HG02840 (cell line): ENCODE measurements around the gene CCDC167.
"Not testable (repeated sequence)": the region's sequence is repeated elsewhere in the genome, so short reads cannot be mapped to it uniquely, and the experiment has no call there.

Experiments
- ATAC-seq: cut with Tn5 transposase; IDR thresholded peaks from one replicate; pipeline ENCODE4 v1.9.1; 2021; ENCODE audit warnings: mild to moderate bottlenecking, moderate library complexity, moderate number of reproducible peaks; ENCODE audit not compliant: unreplicated experiment, low FRiP score

The CCDC167 gene

DNA sequence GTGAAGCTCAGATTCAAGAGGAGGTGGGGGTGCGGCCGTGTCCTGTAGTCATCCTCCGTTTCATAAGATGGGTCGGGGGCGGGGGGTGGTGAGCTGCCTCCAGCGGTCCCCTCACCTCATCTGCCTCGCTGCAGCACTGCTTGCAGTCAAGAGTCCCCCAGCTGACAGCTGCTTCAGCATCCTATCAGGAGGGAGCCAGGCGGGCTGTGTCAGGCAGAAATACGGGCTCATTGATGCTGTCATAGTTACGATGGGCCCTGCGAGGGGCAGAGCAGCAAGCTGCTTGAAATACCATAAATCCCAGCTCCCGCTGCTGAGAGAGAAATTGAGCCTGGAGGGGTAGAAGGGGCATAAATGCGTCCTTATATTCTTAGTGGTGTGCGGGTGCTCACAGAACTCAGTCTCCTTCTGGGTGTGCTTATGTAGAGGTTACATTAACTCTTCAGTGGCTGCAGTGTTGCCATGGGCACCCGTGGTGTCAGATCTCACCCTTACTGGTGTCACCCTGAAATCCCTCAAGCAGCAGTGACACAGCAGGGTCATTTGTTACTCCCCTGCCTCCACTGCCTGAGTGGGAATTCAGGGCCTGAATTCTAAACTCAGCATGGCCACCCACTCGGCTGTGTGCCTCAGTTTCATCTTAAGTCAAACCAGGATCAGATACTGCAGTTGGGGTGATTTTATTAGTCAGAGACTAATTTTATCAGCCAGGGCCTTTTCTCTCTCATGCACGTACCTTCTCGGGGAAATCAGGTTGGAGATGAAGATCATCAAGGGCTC is 21.8 kb downstream of the CCDC167 start:
- no peak for ATAC-seq

DNA sequence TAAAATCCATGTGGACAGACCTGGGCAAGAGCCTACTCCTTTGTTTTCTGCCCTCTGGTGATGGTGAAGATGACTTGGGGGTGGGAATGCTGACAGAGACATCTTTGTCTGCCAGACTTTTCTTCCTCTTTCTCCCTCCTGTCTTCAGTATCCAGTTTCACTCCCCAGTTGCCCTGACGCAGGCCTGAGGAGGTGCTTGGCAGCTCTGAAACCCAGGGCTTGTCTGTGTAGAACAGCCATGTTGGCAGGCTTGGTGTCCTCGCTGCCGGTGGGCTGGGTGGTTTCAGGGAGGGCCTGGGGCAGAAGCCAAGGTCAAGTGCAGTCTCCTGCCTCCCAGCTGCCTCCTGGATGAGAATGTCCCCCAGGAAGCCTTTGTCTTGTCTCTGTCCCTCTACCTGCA is 22.5 kb downstream of the CCDC167 start:
- ATAC-seq: no peak

DNA sequence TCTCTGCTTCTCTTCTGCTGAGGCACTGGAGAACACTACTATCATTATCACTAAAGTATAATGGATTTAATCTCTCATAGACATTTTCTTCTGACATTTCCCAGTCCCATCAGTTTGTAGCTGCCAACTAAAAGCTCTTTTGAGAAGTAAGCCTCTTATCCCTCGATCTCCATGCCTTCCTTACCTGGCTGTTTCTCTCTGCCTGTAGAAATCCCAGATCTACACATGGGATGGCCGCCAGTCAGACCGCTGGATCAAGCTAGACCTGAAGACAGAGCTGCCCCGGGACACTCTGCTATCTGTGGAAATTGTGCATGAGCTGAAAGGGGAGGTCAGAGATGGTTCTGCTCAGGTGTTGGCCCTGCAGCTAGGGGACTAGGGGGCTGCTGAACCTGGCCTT is 25.4 kb downstream of the CCDC167 start:
- no peak for ATAC-seq

DNA sequence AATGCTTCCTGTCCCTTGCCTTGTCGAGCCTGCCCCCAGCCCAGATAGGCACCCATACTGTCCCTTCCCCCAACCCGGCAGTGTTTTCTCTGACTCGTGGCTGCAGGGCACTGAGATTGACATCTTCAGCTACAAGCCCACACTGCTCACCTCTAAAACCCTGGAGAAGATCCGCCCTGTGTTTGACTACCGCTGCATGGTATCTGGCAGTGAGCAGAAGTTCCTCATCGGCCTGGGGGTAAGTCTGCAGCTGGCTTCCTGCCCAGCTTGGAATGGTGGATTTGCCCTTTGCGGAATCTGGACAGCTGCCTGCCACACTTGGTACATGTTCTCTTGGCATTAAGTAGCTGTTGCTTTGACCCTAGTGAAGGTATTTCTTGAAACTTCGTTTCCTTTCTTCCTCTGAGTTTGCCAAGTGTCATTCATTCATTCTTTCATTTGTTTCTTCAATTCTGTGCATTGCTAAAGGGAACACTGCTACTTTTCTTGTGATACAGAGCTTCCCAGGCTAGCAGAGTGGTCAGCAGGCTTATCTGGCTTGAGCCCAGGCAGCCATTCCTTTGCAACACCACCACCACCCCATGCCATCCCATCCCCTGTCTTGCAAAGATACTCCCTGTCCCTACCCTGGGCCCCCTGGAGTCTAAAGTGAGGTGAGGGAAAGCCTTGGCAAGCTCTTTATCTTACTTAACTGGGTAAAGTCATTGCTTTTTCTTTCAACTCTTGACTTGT is 26.2 kb downstream of the CCDC167 start:
- no peak for ATAC-seq

DNA sequence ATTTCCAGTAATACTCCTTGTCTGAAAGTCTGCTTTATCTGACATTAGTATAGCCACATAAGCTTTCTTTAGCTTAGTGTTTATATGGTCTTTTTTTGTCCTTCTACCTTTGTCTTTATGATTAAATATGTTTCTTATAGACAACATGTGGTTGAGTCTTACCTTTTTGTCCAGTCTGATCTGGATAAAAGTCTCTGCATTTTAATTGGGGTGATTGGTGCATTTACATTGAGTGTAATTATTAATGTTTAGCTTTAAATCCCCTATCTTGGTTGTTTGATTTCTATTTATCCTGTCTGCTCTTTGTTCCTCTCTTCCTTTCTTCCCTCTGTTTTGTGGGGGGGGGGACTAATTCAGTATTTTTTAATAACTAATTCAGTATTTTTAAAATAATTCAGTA is 32.0 kb downstream of the CCDC167 start:
- no peak for ATAC-seq

DNA sequence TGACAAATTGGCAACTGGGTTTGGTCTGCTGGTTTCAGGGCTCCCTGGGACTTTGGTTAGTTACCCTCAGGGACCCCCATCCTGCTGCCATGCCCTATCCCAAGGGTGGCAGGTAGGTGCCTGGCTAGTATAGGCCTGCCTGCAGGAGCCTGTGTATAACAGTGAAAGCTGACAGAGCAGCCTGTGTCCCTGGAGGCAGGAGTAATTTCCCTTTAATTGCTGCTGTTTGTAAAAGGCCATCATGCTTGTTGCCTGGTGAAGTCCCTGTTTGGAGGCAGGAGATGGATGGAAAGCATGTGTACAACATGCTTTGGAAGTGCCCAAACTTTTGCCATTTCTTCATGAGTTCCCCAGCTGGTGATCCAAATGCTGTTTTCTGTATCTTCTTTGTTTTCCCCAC is 36.6 kb downstream of the CCDC167 start:
- ATAC-seq: no peak

DNA sequence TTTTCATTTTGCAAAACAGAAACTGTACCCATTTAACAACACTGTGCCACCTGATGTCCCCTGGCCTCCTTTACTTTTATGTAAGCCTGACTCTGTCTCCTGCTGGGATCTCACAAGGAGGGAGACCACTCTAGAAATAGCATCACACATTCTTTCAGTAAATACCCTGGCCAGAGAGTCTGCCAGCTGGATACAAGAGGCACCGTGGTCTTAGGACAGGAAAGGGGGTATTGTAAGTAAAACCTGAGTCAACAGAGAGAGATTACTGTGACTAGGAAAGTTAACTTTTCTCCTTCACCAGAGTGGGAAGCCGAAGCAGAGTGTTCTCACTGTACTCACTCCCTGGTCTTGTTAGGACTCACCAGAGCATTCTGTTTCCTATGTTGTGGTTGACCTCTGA is 38.9 kb downstream of the CCDC167 start:
- ATAC-seq: no peak

DNA sequence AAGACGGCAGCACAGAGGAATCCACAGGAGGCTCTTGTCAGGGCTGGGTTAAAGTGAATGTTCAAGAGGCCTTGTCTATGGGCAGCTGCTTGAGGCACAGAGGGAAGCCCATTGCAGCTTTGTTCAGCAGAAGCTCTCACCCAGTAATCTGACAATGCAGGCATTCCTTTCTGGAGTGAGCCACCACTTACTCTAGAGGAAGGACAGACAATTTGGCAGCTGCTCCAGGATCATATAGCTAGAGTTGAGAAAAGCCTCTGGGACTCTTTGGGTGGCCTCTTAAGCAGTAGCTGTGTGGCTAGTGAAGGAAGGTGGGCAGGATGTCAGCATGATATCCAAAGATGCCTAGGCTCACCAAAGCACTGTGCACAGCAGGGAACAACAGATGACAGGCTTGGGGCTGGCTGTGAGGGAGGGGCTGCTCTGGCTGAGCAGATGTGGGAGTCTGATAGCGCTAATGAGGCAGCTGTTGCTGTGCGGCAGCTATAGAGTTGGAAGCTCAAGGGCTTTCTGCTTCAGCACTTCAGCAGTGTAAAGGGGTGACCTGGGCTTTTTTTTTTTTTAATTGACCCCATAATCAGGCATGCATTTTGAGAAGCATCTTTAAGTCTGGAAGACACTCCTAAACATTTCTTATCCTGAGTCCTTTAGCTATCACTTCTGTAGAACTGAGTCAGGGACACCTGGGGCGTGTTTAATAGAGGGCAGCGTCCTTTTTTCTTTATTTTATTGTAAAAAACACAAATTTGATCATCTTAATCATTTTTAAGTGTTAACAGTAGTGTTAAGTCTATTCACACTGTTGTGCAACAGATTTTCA is 39.5 kb downstream of the CCDC167 start:
- no peak for ATAC-seq

DNA sequence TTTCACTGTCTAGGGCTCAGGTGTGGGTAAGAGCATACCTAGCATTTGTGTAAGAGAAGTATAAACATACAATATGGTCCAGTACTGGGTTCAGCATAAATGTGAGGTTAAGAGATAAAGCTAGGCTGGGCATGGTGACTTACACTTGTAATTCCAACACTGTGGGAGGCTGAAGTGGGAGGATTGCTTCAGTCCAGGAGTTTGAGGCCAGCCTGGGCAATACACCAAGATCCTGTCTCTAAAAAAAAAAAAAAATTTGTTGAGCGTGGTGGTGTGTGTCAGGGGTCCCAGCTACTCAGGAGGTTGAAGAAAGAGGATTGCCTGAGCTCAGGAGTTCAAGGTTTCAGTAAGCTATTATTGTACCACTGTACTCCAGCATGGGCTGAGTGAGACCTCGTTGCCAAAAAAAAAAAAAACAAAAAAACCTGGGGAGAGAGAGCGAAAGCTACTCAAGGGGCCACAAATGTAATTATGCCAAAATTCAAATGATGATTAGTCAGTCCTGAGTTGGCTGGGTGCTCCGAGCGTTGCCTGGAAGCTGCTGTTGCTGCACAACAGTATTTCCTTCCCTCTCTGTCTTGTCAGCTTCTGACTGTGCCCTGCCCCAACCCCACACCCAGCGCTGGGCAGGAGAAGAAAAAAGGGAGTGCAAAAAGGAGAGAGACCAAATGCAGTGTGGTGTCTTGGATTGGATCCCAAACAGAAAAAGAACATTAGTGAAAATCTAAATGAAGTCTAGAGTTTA is 42.7 kb downstream of the CCDC167 start:
- no peak for ATAC-seq

DNA sequence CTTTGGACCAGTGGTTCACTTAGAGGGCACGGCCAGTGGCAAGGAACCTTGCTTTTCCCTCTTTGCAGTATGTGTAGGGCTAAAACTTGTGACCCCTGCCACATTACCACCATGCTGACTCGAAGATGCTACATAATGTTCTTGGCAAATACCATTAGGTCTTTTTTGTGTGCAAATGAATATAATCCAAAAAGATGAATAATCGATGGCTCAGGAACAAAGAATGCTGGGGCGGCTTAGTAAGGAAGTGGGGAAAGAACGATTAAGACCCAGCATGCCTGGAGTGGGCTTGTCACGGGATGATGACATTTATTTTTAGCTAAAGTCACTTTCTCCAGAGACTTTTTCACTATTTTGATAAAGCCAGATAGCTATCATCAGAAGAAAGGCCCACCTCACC is 43.6 kb downstream of the CCDC167 start:
- no peak for ATAC-seq

DNA sequence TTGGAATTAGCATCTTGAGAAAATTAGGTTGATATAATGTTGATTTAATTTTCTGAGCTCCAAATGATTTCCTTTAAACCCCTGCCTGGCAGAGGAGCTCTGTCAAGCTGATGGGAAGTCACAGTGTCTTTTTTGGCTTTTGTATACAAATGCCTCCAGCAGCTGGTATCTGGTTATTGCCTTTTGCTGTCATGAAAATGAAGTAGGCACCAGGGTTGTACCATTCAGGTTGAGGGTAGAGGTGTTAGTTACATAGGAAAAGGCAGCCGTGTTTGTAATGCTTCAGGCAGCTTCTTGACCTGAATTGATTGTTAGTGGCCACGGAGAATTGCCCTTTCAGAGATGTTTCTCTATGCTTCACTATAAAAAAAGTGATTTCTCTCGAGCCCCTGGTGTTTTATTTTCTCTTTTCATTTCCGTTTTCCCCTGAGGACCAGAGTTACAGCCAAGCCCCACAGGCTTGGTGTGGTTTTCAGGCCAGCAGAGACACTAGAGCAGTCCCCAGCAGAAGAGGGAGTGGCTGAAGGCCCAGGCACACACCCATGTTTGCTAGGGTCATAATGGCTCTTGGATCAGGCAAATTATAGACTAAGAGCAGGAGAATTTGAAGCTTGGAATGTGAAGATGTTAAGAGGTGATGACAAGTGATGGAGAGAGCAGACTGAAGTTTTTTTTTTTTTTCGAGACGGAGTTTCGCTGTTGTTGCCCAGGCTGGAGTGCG is 45.1 kb downstream of the CCDC167 start:
- ATAC-seq: no peak

DNA sequence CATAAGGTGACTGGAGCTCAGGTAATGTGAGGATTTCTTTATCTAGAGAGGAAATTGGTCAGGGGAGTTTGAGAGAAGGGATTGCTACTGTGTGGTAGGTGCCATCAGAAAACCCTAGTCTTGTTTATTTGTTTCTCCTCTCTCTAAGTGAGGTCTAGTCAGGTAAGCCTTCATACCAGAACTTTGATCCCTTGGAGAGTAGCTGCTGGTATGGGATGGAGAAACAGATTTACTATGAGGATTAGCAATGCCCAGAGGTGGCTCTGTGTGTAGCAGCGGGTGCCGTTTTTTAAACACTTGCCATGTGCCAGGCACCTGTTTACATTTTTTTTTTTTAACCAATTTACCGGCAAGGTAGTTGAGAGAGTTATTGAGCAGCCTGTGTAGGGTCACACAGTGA is 47.2 kb downstream of the CCDC167 start:
- ATAC-seq: no peak

DNA sequence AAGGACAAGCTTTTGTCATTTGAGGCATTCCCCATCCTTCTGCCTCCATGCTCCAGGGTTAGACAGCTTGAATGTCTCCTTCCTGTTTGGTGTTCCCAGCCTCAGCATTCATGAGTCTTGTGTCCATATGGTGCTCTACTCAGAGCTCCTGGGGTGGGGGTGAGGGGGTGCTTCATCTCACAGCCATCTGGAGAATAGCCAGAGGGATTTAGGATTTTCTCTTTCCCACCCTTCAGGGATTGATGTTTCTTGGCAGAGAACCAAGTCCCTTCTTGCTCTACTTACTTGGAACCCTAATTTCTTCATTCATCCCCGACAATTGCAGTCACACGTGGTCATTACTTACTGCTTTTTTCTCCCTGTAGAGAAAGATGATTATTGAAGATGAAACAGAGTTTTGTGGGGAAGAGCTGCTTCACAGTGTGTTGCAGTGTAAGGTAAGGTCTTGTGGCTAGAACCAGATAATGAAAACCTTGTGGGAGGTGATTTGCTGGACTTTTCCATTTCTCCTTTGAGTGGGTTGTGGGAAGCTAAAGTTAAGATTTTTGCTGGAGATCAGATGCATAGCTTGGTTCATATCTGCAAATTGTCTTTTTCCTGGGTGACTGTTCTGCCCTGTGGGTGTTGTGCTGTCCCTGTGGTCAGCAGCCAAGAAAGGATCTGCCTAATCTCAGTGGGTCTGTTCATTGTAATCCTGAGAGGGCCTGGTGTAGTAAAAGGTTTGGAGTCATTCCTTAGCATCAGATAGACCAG is 48.1 kb downstream of the CCDC167 start:
- ATAC-seq: no peak

DNA sequence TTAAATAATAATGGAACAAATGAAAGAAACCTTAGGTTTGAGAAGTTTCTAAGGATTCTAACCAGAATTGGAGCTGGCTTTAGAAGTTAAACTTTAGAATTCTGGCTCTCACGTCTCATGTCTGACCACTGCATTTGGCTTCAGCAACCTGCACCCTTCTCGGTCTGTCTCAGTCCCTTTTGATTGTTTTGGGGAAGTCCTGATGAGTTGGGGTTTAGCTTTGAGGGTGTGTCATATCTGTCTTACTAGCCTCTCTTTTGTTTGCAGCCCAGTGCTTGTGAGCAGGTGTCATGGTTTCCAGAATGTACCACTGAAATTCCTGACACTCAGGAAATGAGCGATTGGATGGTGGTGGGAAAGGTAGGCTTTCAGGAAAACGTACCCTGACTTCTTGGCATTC is 49.7 kb downstream of the CCDC167 start:
- no peak for ATAC-seq

DNA sequence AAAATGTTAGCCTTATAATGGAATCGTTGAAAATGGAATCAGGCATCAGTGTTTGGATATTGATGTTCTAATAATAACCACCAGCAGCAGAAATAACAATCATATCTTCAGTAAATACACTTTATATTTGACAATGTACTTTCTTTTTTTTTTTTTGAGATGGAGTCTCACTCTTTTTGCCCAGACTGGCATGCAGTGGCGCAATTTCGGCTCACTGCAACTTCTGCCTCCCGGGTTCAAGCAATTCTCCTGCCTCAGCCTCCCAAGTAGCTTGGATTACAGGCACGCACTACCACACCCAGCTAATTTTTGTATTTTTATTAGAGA is 56.5 kb downstream of the CCDC167 start:
- not testable (repeated sequence) for ATAC-seq

DNA sequence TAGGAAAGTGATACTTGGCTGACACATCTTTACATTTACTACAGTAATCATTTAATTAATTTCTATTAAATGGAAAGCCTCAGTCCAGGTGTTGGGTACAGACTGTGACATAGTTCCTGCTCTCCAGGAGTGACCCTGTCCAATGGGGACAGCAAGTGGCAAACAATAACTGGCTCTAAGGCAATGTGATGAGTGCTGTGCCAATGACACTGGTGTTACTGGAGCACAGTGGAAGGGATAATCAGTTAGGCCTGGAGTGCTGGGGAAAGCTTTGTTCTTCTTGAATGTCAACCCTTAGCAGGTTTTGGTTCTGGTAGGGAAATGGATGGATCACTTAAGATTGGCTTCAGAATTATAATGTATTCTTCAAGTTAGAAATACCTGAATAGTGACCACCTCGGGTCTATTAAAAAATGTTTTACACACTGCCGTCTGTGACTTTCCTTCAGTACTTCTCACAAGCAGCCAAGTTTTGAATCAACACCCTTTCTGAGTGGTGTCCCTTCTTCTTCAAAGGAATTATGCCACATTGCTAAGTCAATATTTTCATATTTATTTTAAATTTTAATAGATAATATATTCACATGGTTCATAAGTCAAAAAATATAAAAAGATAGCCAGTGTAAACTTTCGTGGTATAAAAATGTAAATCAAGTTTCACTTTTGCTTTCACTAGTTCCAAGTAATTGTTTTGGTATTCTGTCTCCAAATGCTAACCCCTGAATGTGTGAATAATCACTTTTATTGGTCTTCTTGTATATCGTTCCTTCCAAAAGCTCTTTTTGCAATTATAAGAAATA is 57.1 kb downstream of the CCDC167 start:
- ATAC-seq: no peak

DNA sequence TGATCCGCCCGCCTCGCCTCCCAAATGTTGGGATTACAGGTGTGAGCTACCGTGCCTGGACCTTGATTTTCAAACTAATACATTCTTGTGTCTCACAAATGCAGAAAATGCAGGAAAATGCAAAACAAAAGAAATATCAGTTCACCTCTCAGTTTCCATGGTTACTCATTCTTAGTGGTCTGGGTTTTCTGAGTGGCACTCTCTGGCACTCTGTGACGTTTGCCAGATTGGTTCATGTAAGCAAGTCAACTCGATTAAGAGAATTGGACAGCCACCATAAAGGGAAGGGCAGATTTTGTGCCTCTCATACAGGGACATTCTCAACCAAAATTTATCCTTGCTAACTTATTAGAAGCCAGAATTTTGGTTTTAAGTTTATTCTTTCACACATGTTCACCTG is 58.0 kb downstream of the CCDC167 start:
- no peak for ATAC-seq

DNA sequence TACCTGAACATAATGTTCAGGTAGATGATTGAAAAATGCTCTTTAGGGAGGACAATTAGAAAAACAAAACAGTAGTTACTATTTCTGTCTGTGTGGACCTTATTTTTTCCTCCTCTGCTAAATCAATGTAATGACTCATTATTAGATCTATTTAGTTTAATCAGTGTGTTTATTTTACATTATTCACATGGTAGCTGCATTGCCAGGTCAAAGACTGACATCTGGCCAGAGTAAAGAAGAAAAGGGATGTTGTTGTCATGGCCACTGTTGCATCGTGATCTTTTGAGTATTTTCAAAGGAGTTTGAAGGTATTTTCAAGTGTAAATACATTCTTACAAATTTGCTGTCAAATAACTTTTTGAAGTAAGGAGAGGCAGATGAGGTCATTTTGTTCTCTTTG is 60.8 kb downstream of the CCDC167 start:
- ATAC-seq: no peak

DNA sequence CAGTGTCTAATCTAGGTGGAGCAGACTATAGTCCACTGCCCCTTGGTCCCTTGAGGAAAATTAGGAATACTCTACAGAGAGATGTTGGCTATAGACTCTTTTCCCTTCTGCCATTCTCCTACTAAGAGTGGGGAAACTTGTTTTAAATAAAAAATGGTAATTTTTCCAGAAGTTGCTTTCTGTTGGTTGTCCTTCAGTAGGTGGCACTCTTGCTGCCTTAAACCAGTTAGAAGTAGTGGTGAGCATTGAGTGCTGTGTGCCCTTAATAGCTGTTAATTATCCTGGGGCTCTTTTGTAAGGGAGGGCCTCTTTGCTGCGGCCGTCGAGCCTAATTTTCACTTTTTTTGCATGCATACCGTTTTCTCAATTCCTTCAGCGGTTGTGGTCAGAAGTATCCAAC is 63.9 kb downstream of the CCDC167 start:
- ATAC-seq: no peak
